K562 (cell line): ENCODE measurements around the gene DIPK1B. TPM values are rescaled to one million over a fixed set of nuclear protein-coding genes. Genes with fewer than 3 reads are reported as not detected.

Experiments used
- BCLAF1 ChIP-seq, 2 experiments: fragments of 450-650 bp in 1 of 2; IDR thresholded peaks; 2 replicates each; pipeline ENCODE4 v1.6.1; 2011 to 2017; ENCODE audit warnings: low read depth in 2 of 2, antibody characterized with exemption in 1 of 2, borderline replicate concordance in 1 of 2, low read length in 1 of 2, mild to moderate bottlenecking in 1 of 2, mixed read lengths in 1 of 2; ENCODE audit not compliant: control insufficient read depth in 1 of 2
- ESRRA ChIP-seq: fragments of 450-650 bp; IDR thresholded peaks from 2 replicates; pipeline ENCODE4 v1.6.1; 2014; ENCODE audit warnings: low read depth, mild to moderate bottlenecking, moderate library complexity, borderline replicate concordance
- GATAD2A ChIP-seq: fragments of 450-650 bp; IDR thresholded peaks from 2 replicates; pipeline ENCODE4 v1.6.1; 2017
- NR2C1 ChIP-seq, 2 experiments: fragments of 450-650 bp; IDR thresholded peaks; 2 replicates each; pipeline ENCODE4 v1.6.1; 2017; ENCODE audit warnings: mild to moderate bottlenecking in 2 of 2, antibody characterized with exemption in 1 of 2, inconsistent platforms in 1 of 2, missing compliant biosample characterization in 1 of 2, missing genetic modification characterization in 1 of 2
- PTBP1 ChIP-seq: fragments of 200-400 bp; formaldehyde crosslinking; IDR thresholded peaks from 2 replicates; pipeline ENCODE4 v1.6.1; 2017; ENCODE audit warnings: low read depth, low read length
- RBM22 ChIP-seq: fragments of 200-400 bp; formaldehyde crosslinking; IDR thresholded peaks from 2 replicates; pipeline ENCODE4 v1.6.1; 2018; ENCODE audit warnings: low read length, low read depth; ENCODE audit not compliant: poor library complexity, severe bottlenecking
- SMAD1 ChIP-seq: fragments of 150-350 bp; IDR thresholded peaks from 2 replicates; pipeline ENCODE4 v1.6.1; 2014; ENCODE audit warnings: low read length, low read depth; ENCODE audit not compliant: partially characterized antibody
- TSC22D4 ChIP-seq: fragments of 450-650 bp; IDR thresholded peaks from 2 replicates; pipeline ENCODE4 v1.6.1; 2016; ENCODE audit warnings: missing genetic modification characterization, missing biosample characterization, control low read depth
- ZBTB8A ChIP-seq: fragments of 450-650 bp; IDR thresholded peaks from 2 replicates; pipeline ENCODE4 v1.6.1; 2018; ENCODE audit warnings: mild to moderate bottlenecking, moderate library complexity; ENCODE audit not compliant: partially characterized antibody
- ZFPM2 ChIP-seq: fragments of 250-450 bp; sonication (Bioruptor Pico); IDR thresholded peaks from 2 replicates; pipeline ENCODE4 v1.5.1; 2022; ENCODE audit warnings: mild to moderate bottlenecking
- ZNF143 ChIP-seq: sonication (generic); formaldehyde crosslinking; IDR thresholded peaks from 2 replicates; pipeline ENCODE4 v1.9.0; 2022; ENCODE audit warnings: mild to moderate bottlenecking, missing genetic modification reagents
- ZNF778 ChIP-seq: fragments of 450-650 bp; formaldehyde crosslinking; IDR thresholded peaks from 2 replicates; pipeline ENCODE4 v1.4.0; 2020; ENCODE audit warnings: mild to moderate bottlenecking, moderate library complexity
- ZSCAN29 ChIP-seq: fragments of 450-650 bp; IDR thresholded peaks from 2 replicates; pipeline ENCODE4 v1.6.1; 2017
- polyA plus RNA-seq, 8 experiments: library from polyadenylated mRNA; depleted of rRNA in 4 of 8; stranded (reverse) in 5 of 8; unstranded in 3 of 8; fragments of >200 nt; fragmentation: Nextera tagmentation in 2 of 8; fragmentation: Illumina TruSeq in 1 of 8; extraction: Ambion mirVana in 2 of 8; extraction: Trizol in 1 of 8; gene quantifications; 2 replicates each; pipeline versions ENCODE4 v1.2.1 to v1.2.3, GENCODE V29; 2011 to 2014; ENCODE audit warnings: inconsistent platforms in 1 of 8, missing spikeins in 1 of 8
- total RNA-seq, 7 experiments: library from RNA; depleted of rRNA in 6 of 7; stranded (reverse); fragments of >200 nt in 6 of 7; fragmentation: Illumina TruSeq in 2 of 7; extraction: Trizol in 2 of 7; gene quantifications; 2 replicates each; pipeline versions ENCODE4 v1.2.1 to v1.2.3, GENCODE V29; 2011 to 2021; ENCODE audit warnings: low replicate concordance in 1 of 7
- TF ChIP-seq, protein P1 (sequence below): sonication (generic); formaldehyde crosslinking; IDR thresholded peaks from 2 replicates; pipeline ENCODE4 v1.8.1; 2022; ENCODE audit warnings: missing genetic modification reagents

The DIPK1B gene
- total and polyA plus RNA-seq, 9 of the 15 experiments (the other 6 are each of a cell fraction or from before 2014, with no cell fraction given): 0.08 to 22.3 (median 5.9) TPM

- TF ChIP-seq ESRRA (no peak), ZNF778 (no peak), ZSCAN29 (no peak), ZNF143 (CRISPR knock-in tag) (no peak), ZFPM2 (no peak), SMAD1 (no peak), NR2C1 (IDR thresholded peaks at IDR 0.05) (no peak), NR2C1 (tag; IDR thresholded peaks at IDR 0.05) (no peak), GATAD2A (no peak), TSC22D4 (tag) (no peak), PTBP1 (peak; percentile 18; the same call in 1 of the 2 replicates), ZBTB8A (no peak), RBM22 (peak; percentile 39), BCLAF1 (IDR thresholded peaks at IDR 0.05; ENCODE audit: borderline replicate concordance in 1 of 2, control insufficient read depth in 1 of 2, low read depth in 2 of 2, low read length in 1 of 2) (no peak)
- TF ChIP-seq, protein P1, sequence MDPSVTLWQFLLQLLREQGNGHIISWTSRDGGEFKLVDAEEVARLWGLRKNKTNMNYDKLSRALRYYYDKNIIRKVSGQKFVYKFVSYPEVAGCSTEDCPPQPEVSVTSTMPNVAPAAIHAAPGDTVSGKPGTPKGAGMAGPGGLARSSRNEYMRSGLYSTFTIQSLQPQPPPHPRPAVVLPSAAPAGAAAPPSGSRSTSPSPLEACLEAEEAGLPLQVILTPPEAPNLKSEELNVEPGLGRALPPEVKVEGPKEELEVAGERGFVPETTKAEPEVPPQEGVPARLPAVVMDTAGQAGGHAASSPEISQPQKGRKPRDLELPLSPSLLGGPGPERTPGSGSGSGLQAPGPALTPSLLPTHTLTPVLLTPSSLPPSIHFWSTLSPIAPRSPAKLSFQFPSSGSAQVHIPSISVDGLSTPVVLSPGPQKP (CRISPR knock-in tag): no peak
Measured at GRCh38 chr9:136670576-136671253, 41.7 kb upstream of the DIPK1B start (continued).
